Neural cell (in vitro differentiated cells): ENCODE results near the gene LCA5. TPM values are rescaled to one million over a fixed set of nuclear protein-coding genes. Genes with fewer than 3 reads are reported as not detected.

Experiments used
- H2AFZ ChIP-seq: fragments of 200-600, 300-800 bp; sonication (generic), shearing (Covaris generic); 2 replicates; pipeline ENCODE4 v1.6.0; 2014; ENCODE audit warnings: low read depth, mild to moderate bottlenecking, antibody characterized with exemption, low read length, moderate library complexity
- H3F3A ChIP-seq: fragments of 200-600 bp; shearing (Covaris generic); 2 replicates; pipeline ENCODE4 v1.6.1; 2016; ENCODE audit warnings: mild to moderate bottlenecking, moderate library complexity, mixed read lengths, antibody characterized with exemption, low read length; ENCODE audit not compliant: insufficient read depth, poor library complexity, severe bottlenecking
- H3K27ac ChIP-seq: fragments of 200-600, 300-800 bp; sonication (generic), shearing (Covaris generic); 2 replicates; pipeline ENCODE4 v1.5.1; 2014; ENCODE audit warnings: mild to moderate bottlenecking, low read length, moderate library complexity
- H3K27me3 ChIP-seq: fragments of 300-800, 200-600 bp; sonication (generic), shearing (Covaris generic); 2 replicates; pipeline ENCODE4 v1.6.0; 2014; ENCODE audit warnings: mild to moderate bottlenecking, low read depth, low read length, moderate library complexity; ENCODE audit not compliant: insufficient read depth
- H3K36me3 ChIP-seq: fragments of 300-800, 200-600 bp; sonication (generic), shearing (Covaris generic); 2 replicates; pipeline ENCODE4 v1.5.1; 2014; ENCODE audit warnings: mild to moderate bottlenecking, antibody characterized with exemption, low read length, moderate library complexity; ENCODE audit not compliant: insufficient read depth
- H3K4me2 ChIP-seq: fragments of 300-800, 200-600 bp; sonication (generic), shearing (Covaris generic); 2 replicates; pipeline ENCODE4 v1.6.0; 2014; ENCODE audit warnings: mild to moderate bottlenecking, low read length
- H3K4me3 ChIP-seq: fragments of 300-800, 200-600 bp; sonication (generic), shearing (Covaris generic); 2 replicates; pipeline ENCODE4 v1.5.1; 2014; ENCODE audit warnings: mild to moderate bottlenecking, low read length, moderate library complexity
- H3K79me2 ChIP-seq: fragments of 200-600 bp; shearing (Covaris generic); replicated peaks from 2 replicates; pipeline ENCODE4 v1.6.0; 2014; ENCODE audit warnings: mild to moderate bottlenecking, low read length, moderate library complexity; ENCODE audit not compliant: insufficient read depth
- H3K9ac ChIP-seq: fragments of 300-800, 200-600 bp; sonication (generic), shearing (Covaris generic); 2 replicates; pipeline ENCODE4 v1.6.1; 2016; ENCODE audit warnings: mild to moderate bottlenecking, low read length, mixed read lengths
- H3K9me2 ChIP-seq: fragments of 200-600 bp; shearing (Covaris generic); 2 replicates; pipeline ENCODE4 v1.6.1; 2016; ENCODE audit warnings: mild to moderate bottlenecking, low read length, mixed read lengths; ENCODE audit not compliant: insufficient read depth
- H3K9me3 ChIP-seq: fragments of 200-600, 300-800 bp; sonication (generic), shearing (Covaris generic); 2 replicates; pipeline ENCODE4 v1.6.1; 2016; ENCODE audit warnings: mild to moderate bottlenecking, mixed run types, low read length, moderate library complexity, mixed read lengths
- H4K20me1 ChIP-seq: fragments of 200-600 bp; shearing (Covaris generic); 2 replicates; pipeline ENCODE4 v1.6.1; 2016; ENCODE audit warnings: mild to moderate bottlenecking, mixed run types; ENCODE audit not compliant: insufficient read depth
- EP300 ChIP-seq: fragments of 450-650 bp; conservative IDR thresholded peaks from 2 replicates; pipeline ENCODE4 v1.6.1; 2014; ENCODE audit warnings: antibody characterized with exemption, mild to moderate bottlenecking, moderate library complexity; ENCODE audit not compliant: poor library complexity, severe bottlenecking
- EZH2 ChIP-seq: fragments of 200-600, 300-800 bp; shearing (Covaris generic), sonication (generic); IDR thresholded peaks from 2 replicates; pipeline ENCODE4 v1.6.1; 2014; ENCODE audit warnings: antibody characterized with exemption, low read length, borderline replicate concordance, mild to moderate bottlenecking; ENCODE audit not compliant: insufficient read depth, poor library complexity, severe bottlenecking
- MXI1 ChIP-seq: fragments of 450-650 bp; conservative IDR thresholded peaks from 2 replicates; pipeline ENCODE4 v1.6.1; 2014; ENCODE audit warnings: antibody characterized with exemption, mild to moderate bottlenecking; ENCODE audit not compliant: poor library complexity, severe bottlenecking
- POLR2AphosphoS5 ChIP-seq: IDR thresholded peaks from 2 replicates; pipeline ENCODE4 v1.6.1; 2012
- RAD21 ChIP-seq: fragments of 450-650 bp; conservative IDR thresholded peaks from 2 replicates; pipeline ENCODE4 v1.6.1; 2014; ENCODE audit warnings: antibody characterized with exemption, mild to moderate bottlenecking, moderate library complexity
- REST ChIP-seq: IDR thresholded peaks from 2 replicates; pipeline ENCODE4 v1.6.1; 2012; ENCODE audit warnings: borderline replicate concordance
- SMC3 ChIP-seq: fragments of 450-650 bp; conservative IDR thresholded peaks from 2 replicates; pipeline ENCODE4 v1.6.1; 2014; ENCODE audit warnings: antibody characterized with exemption, mild to moderate bottlenecking, moderate library complexity; ENCODE audit not compliant: poor library complexity
- TAF1 ChIP-seq: IDR thresholded peaks from 2 replicates; pipeline ENCODE4 v1.6.1; 2012; ENCODE audit warnings: low read depth
- polyA plus RNA-seq: library from polyadenylated mRNA; depleted of rRNA; stranded (reverse); fragments of >200 nt; gene quantifications from 2 replicates; pipeline ENCODE4 v1.2.3, GENCODE V29; 2014
- TF ChIP-seq, protein P1 (sequence below): fragments of 450-650 bp; IDR thresholded peaks from 2 replicates; pipeline ENCODE4 v1.5.1; 2014; ENCODE audit warnings: antibody characterized with exemption, mild to moderate bottlenecking, moderate library complexity; ENCODE audit not compliant: poor library complexity, severe bottlenecking

The LCA5 gene
- polyA plus RNA-seq, 1 donor from 2014 or later: 13.2 TPM

DNA sequence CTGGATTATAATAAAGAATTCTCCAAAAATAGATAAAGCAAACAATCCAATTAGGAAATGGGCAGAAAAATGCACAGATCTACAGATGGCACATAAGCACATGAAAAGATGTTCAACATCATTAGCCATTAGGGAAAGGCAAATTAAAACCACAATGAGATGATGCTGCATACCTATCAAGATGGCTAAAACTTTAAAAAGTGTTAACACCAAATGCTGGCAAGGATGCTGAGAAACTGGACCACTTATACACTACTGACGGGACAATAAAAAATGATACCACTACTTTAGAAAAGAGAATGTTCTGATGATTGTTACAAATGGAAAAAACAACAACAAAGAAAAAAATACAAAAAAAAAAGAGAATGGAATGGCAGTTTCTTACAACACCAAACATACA lies 26.5 kb downstream of the LCA5 start:
- no peaks in the 10 kb centered on the region for H3K79me2 ChIP-seq
- no peak overlapping the region for H3K4me2 ChIP-seq
- no peak overlapping the region for H3K4me3 ChIP-seq
- H3K9me3 ChIP-seq: no peaks in the 10 kb centered on the region
- no peaks in the 10 kb centered on the region for H3K27me3 ChIP-seq
- no peaks in the 10 kb centered on the region for H3K36me3 ChIP-seq
- H3K9ac ChIP-seq: no peak overlapping the region
- no peaks in the 10 kb centered on the region for H4K20me1 ChIP-seq
- H2AFZ ChIP-seq: no peak overlapping the region
- no peaks in the 10 kb centered on the region for H3F3A ChIP-seq
- H3K27ac ChIP-seq: no peak overlapping the region
- no peak for TF ChIP-seq EP300
- TF ChIP-seq EZH2: no peak
- TF ChIP-seq, protein P1, sequence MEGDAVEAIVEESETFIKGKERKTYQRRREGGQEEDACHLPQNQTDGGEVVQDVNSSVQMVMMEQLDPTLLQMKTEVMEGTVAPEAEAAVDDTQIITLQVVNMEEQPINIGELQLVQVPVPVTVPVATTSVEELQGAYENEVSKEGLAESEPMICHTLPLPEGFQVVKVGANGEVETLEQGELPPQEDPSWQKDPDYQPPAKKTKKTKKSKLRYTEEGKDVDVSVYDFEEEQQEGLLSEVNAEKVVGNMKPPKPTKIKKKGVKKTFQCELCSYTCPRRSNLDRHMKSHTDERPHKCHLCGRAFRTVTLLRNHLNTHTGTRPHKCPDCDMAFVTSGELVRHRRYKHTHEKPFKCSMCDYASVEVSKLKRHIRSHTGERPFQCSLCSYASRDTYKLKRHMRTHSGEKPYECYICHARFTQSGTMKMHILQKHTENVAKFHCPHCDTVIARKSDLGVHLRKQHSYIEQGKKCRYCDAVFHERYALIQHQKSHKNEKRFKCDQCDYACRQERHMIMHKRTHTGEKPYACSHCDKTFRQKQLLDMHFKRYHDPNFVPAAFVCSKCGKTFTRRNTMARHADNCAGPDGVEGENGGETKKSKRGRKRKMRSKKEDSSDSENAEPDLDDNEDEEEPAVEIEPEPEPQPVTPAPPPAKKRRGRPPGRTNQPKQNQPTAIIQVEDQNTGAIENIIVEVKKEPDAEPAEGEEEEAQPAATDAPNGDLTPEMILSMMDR: no peak
- TF ChIP-seq TAF1: no peak
- TF ChIP-seq REST: no peak
- no peak for TF ChIP-seq POLR2AphosphoS5
- no peak for TF ChIP-seq MXI1
- no peak for TF ChIP-seq RAD21
- H3K9me2 ChIP-seq: no peaks in the 10 kb centered on the region

DNA sequence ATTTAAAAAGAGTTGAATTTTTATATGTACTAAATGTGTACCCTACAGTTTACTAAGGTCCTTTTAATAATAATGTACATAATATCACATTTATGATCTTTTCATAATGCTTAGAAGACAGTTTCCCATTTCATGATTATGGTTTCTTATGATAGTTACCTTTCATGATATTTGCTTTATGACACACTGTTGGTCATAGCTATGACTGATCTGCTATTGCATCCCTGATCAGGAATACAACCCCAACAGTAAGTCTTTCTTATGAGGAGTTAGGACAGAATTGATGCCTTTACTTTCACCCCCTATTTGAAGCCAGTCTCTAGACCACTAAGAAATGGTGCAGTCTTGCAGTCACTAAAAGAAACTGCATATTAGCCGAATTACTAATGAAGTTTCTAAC lies 31.0 kb downstream of the LCA5 start:
- no peaks in the 10 kb centered on the region for H4K20me1 ChIP-seq
- H2AFZ ChIP-seq: no peak overlapping the region
- no peaks in the 10 kb centered on the region for H3F3A ChIP-seq
- H3K79me2 ChIP-seq: no peaks in the 10 kb centered on the region
- no peak overlapping the region for H3K4me3 ChIP-seq
- TF ChIP-seq RAD21 (no peak), EP300 (no peak), REST (no peak), SMC3 (no peak), MXI1 (no peak), TAF1 (no peak), POLR2AphosphoS5 (no peak), EZH2 (no peak)
- TF ChIP-seq, protein P1: no peak
- no peaks in the 10 kb centered on the region for H3K27me3 ChIP-seq
- no peak overlapping the region for H3K9ac ChIP-seq
- H3K4me2 ChIP-seq: no peak overlapping the region
- no peaks in the 10 kb centered on the region for H3K9me2 ChIP-seq
- H3K36me3 ChIP-seq: no peaks in the 10 kb centered on the region
- H3K9me3 ChIP-seq: no peaks in the 10 kb centered on the region
- H3K27ac ChIP-seq: no peak overlapping the region
